Stimulated activated CD8-positive, alpha-beta memory T cell treated with anti-CD3 and anti-CD28 coated beads, Interleukin-2, amount 100 ng/mL, for 1 hour (primary cell): ENCODE data around the gene CLDN34.

ENCODE experiments used
- DNase-seq, 2 donors: peaks; one replicate each; pipeline ENCODE4 v3.0.0-alpha.2; 2020; ENCODE audit warnings: low read depth in 2 of 2

Gene CLDN34

GRCh38 chrX:9966775-9967408 is at the start of gene CLDN34:
Gene CLDN34 (plus strand): TSS chrX:9967358. CDS start chrX:9967358, 0 bp downstream.
- no peak for DNase-seq

- DNase-seq = no peak
These were observed 49.3 kb upstream of the CLDN34 start for GRCh38 chrX:9917861-9918260.

GRCh38 chrX:9919632-9920172 is 47.5 kb upstream of the CLDN34 start:
- no peak for DNase-seq

GRCh38 chrX:9921407-9921806 is 45.8 kb upstream of the CLDN34 start:
- DNase-seq = no peak

GRCh38 chrX:9923357-9923756 is 43.8 kb upstream of the CLDN34 start:
- DNase-seq = no peak

- DNase-seq = no peak
These were observed 41.2 kb upstream of the CLDN34 start for GRCh38 chrX:9926002-9926401.

- DNase-seq = no peak
These were observed 39.3 kb upstream of the CLDN34 start for GRCh38 chrX:9927698-9928482.

- no peak for DNase-seq
These were observed 31.7 kb upstream of the CLDN34 start for GRCh38 chrX:9935436-9935835.

GRCh38 chrX:9937761-9938160 is 29.4 kb upstream of the CLDN34 start:
- DNase-seq = no peak

GRCh38 chrX:9938516-9938915 is 28.6 kb upstream of the CLDN34 start:
- DNase-seq = no peak

GRCh38 chrX:9940421-9940820 is 26.7 kb upstream of the CLDN34 start:
- DNase-seq = no peak

GRCh38 chrX:9942086-9942485 is 25.1 kb upstream of the CLDN34 start:
- DNase-seq = peak; percentile 2 to 14

GRCh38 chrX:9943420-9943819 is 23.7 kb upstream of the CLDN34 start:
- DNase-seq = no peak

- no peak for DNase-seq
These were observed 19.9 kb upstream of the CLDN34 start for GRCh38 chrX:9947131-9947794.

- DNase-seq = no peak
These were observed 18.8 kb upstream of the CLDN34 start for GRCh38 chrX:9948406-9948805.

GRCh38 chrX:9952300-9952699 is 14.9 kb upstream of the CLDN34 start:
- DNase-seq = no peak

- no peak for DNase-seq
These were observed 13.8 kb upstream of the CLDN34 start for GRCh38 chrX:9953396-9953795.

- DNase-seq = no peak
These were observed 11.7 kb upstream of the CLDN34 start for GRCh38 chrX:9955506-9955905.

GRCh38 chrX:9957743-9958142 is 9.4 kb upstream of the CLDN34 start:
- no peak for DNase-seq

GRCh38 chrX:9958183-9958582 is 9.0 kb upstream of the CLDN34 start:
- DNase-seq = no peak

- DNase-seq = no peak
These were observed 5.4 kb upstream of the CLDN34 start for GRCh38 chrX:9961750-9962149.

- no peak for DNase-seq
These were observed 10.5 kb downstream of the CLDN34 start for GRCh38 chrX:9977635-9978034.

GRCh38 chrX:9980401-9980800 is 13.2 kb downstream of the CLDN34 start:
- no peak for DNase-seq
